ENCODE data around the gene NPHP3.
"Not testable (repeated sequence)": the region's sequence is repeated elsewhere in the genome, so short reads cannot be mapped to it uniquely, and the experiment has no call there.

The NPHP3 gene

GRCh38 chr3:132722165-132723023 lies at the start of gene NPHP3:
NPHP3 (minus strand) TSS chr3:132722409; CDS start chr3:132722355, 54 bp downstream.
- no peaks in the 10 kb centered on the region for H3K27me3 Mint-ChIP-seq
- no peaks in the 10 kb centered on the region for H3K9me3 Mint-ChIP-seq
- peak within 1 kb of the TSS; percentile 91 for H3K4me3 Mint-ChIP-seq
- H3K27ac Mint-ChIP-seq = peak within 1 kb of the TSS; percentile 80
- peaks cover 44% of the 10 kb centered on the region for H3K4me1 Mint-ChIP-seq
- H3K36me3 Mint-ChIP-seq = no peaks in the 10 kb centered on the region

- H3K4me1 Mint-ChIP-seq = peaks cover 7% of the 10 kb centered on the region
- no peak overlapping the region for H3K27ac Mint-ChIP-seq
- peaks cover 4% of the 10 kb centered on the region for H3K27me3 Mint-ChIP-seq
- H3K4me3 Mint-ChIP-seq = no peak overlapping the region
- H3K9me3 Mint-ChIP-seq = no peaks in the 10 kb centered on the region
- H3K36me3 Mint-ChIP-seq = no peaks in the 10 kb centered on the region
These were observed 36.5 kb upstream of the NPHP3 start for GRCh38 chr3:132758740-132759139.

DNA sequence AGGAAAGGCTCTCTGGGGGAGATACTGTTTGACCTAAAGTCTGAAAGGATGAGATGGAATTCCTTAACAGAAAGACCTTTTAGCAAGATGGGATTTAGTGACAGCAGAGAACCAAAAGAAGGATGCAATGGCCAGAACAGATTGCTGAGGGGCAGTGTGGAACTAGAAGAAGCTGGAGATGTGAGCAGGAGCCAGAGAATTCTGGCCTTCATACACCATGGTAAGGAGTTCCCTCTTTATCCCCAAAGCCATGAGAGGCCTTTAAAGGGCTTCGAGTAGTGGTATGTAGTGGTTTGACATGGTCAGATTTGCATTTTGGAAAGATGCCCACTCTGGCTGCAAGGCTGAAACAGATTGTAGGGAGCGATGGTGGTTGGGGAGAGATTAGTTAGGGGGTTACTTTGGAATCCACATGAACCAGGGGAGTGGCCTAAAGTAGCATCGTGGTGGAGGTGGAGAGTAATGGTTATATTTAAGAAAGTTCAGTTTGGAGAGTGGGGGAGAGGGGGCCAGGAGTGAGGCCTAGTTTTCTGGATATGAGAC lies 34.0 kb upstream of the NPHP3 start:
- no peak overlapping the region for H3K4me3 Mint-ChIP-seq
- H3K27ac Mint-ChIP-seq = no peak overlapping the region
- H3K4me1 Mint-ChIP-seq = peaks cover 7% of the 10 kb centered on the region
- H3K9me3 Mint-ChIP-seq = no peaks in the 10 kb centered on the region
- no peaks in the 10 kb centered on the region for H3K36me3 Mint-ChIP-seq
- H3K27me3 Mint-ChIP-seq = peaks cover 10% of the 10 kb centered on the region

GRCh38 chr3:132753946-132754345 lies 31.7 kb upstream of the NPHP3 start:
- H3K9me3 Mint-ChIP-seq = no peaks in the 10 kb centered on the region
- peaks cover 15% of the 10 kb centered on the region for H3K27me3 Mint-ChIP-seq
- no peaks in the 10 kb centered on the region for H3K36me3 Mint-ChIP-seq
- no peak overlapping the region for H3K27ac Mint-ChIP-seq
- peaks cover 7% of the 10 kb centered on the region for H3K4me1 Mint-ChIP-seq
- H3K4me3 Mint-ChIP-seq = no peak overlapping the region

DNA sequence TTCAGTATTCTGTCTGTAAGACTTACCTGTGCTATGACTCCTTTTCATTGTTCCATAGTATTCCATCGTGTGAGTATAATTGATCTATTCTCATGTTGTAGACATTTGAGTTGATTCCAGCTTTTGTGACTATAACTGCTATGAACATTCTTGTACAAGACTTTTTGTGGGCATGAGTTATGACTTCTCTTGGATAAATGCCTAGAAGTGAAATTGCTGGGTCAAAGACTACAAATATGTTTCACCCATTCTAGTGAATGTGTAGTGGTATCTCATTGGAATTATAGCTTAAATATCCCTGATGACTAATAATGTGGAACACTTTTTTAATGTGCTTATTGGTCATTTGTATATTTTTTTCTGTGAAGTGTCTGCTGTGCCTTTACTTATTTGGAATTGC lies 27.6 kb upstream of the NPHP3 start:
- Mint-ChIP-seq H3K27ac (no peak overlapping the region), H3K36me3 (no peaks in the 10 kb centered on the region), H3K27me3 (peaks cover 15% of the 10 kb centered on the region), H3K4me1 (no peaks in the 10 kb centered on the region), H3K4me3 (no peak overlapping the region), H3K9me3 (no peaks in the 10 kb centered on the region)

GRCh38 chr3:132746720-132747119 lies 24.5 kb upstream of the NPHP3 start:
- not testable (repeated sequence) for H3K4me3 Mint-ChIP-seq, H3K4me1 Mint-ChIP-seq, H3K36me3 Mint-ChIP-seq, H3K27ac Mint-ChIP-seq, H3K9me3 Mint-ChIP-seq
- peaks cover 20% of the 10 kb centered on the region for H3K27me3 Mint-ChIP-seq

GRCh38 chr3:132738314-132738713 lies 16.1 kb upstream of the NPHP3 start:
- peaks cover 22% of the 10 kb centered on the region for H3K27me3 Mint-ChIP-seq
- no peak overlapping the region for H3K27ac Mint-ChIP-seq
- no peaks in the 10 kb centered on the region for H3K4me1 Mint-ChIP-seq
- H3K9me3 Mint-ChIP-seq = no peaks in the 10 kb centered on the region
- H3K4me3 Mint-ChIP-seq = no peak overlapping the region
- no peaks in the 10 kb centered on the region for H3K36me3 Mint-ChIP-seq

DNA sequence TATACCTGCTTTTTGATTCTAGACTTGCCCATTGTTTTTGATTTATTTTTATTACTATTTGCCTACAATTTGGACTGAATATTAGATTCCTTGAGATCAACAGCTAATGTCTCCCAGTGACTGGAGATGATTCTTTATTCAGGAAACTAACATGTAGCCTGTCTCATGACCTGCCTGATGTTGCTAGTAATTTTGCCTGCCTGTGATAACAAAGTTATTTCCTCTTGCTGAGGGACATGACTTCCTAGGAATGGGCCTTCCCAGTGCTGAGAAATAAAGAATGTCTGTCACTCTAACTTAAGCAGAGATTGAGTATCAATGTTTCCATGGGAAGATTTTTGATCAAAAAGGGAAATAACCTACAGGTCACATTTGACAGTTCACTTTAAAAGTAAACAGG lies 13.4 kb upstream of the NPHP3 start:
- Mint-ChIP-seq H3K4me3 (no peak overlapping the region), H3K27me3 (peaks cover 25% of the 10 kb centered on the region), H3K27ac (no peak overlapping the region), H3K36me3 (no peaks in the 10 kb centered on the region), H3K4me1 (no peaks in the 10 kb centered on the region), H3K9me3 (no peaks in the 10 kb centered on the region)

DNA sequence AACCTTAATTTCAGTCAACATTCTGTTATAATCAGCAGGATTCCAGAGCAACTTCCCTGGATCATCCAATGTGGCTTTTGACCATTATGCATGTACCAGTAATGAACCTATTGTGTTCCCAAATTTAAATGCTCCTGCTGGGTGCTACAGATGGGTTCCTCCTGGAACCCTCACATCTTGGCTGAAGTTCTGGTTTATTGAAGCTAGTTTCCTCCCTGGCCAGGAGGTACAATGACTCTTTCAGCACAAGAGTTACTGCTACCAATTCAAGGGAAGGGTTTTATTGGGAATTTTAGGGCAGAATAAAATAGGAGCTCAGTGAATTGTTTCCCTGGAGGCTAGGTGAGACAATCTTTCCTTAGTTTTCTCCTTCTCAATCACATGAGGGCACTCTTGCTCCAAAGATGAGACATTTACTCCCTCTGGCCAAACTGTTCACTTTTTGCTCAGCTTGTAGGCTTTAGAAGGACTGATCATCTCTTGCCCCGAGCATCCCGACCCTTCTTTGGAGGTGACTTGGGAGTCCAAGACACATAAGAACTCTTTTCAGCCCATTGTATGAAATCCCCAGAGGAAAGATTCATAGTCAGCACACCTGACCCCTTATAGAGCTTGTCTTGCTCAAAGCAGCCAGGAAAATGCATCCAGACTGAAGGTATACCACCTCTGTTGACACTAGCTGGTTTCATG lies 8.8 kb upstream of the NPHP3 start:
- Mint-ChIP-seq H3K4me1 (no peaks in the 10 kb centered on the region), H3K36me3 (no peaks in the 10 kb centered on the region), H3K9me3 (no peaks in the 10 kb centered on the region), H3K4me3 (no peak overlapping the region), H3K27ac (no peak overlapping the region), H3K27me3 (peaks cover 24% of the 10 kb centered on the region)

DNA sequence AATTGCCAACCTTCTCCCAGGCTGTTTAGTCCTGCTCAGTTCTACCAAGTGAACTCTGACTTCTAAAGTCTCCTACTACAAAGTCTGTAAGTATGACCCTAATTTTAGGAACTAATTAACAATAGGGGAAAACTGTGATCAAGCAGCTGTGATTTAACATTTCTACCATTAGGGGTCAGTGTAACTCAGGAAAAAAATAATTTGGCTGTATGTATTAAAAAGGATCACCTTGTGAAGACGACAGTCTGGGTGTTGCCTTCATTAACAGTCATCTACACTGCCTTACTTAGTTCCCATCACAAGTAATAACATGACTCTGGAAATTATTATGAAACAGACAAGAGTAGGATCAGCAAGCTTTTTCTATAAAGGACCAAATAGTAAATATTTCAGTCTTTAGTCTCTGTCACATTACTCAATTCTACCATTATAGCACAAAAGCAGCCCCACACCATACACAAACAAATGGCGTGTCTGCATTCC lies 4.2 kb upstream of the NPHP3 start:
- Mint-ChIP-seq H3K27ac (no peak overlapping the region), H3K27me3 (peaks cover 10% of the 10 kb centered on the region), H3K36me3 (no peaks in the 10 kb centered on the region), H3K9me3 (no peaks in the 10 kb centered on the region), H3K4me1 (peaks cover 9% of the 10 kb centered on the region), H3K4me3 (no peak overlapping the region)

DNA sequence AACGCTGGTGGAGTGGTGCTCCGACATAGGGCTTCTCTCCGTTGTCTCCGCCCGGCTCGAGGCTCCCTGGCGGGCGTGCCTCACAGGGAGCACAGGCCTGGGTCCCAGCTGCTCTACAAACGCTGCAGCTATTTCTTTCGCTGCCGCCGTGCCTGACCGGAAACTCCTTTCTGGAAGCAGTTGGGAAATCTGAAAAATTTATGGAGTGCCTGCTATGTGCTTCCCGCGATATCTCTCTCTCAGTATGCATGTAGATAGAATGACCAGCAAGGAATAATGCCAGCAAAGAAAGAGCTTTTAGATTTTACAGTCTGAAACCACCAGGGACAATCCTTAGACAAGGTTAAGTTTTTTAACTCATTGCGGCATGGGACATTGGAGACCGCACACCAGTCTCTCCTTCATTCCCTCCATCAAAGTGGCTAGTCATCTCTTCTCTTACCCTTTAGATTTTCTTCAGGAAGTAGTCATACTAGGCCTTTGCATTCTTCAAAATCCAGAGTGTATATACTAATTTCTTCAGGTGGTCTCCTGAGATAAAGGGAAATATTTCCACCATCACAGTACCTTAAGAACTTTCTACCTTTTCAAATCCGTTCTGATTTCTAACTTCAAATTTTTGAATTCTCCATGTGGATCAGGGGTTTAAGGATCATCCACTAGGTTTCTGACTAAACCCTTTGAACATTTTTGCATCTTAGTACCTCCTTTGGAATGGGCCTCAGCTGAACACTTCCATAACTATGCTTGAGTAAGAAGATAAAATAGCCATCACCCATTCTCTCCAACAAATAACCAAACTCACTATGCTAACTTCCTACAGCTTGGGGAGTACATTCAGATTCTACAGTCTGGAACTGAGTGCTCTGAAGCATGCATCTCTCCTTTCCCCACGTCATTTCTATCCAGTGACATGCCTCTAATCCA lies 1.1 kb upstream of the NPHP3 start:
- H3K27ac Mint-ChIP-seq = peak overlapping the region; percentile 74
- peak overlapping the region; percentile 85 for H3K4me3 Mint-ChIP-seq
- H3K4me1 Mint-ChIP-seq = peaks cover 40% of the 10 kb centered on the region
- H3K27me3 Mint-ChIP-seq = no peaks in the 10 kb centered on the region
- no peaks in the 10 kb centered on the region for H3K9me3 Mint-ChIP-seq
- no peaks in the 10 kb centered on the region for H3K36me3 Mint-ChIP-seq

- Mint-ChIP-seq H3K36me3 (no peaks in the 10 kb centered on the region), H3K4me3 (peak overlapping the region; percentile 91), H3K27ac (peak overlapping the region; percentile 80), H3K4me1 (peaks cover 48% of the 10 kb centered on the region), H3K27me3 (no peaks in the 10 kb centered on the region), H3K9me3 (no peaks in the 10 kb centered on the region)
These were observed 587 bp downstream of the NPHP3 start for GRCh38 chr3:132721479-132722164.

GRCh38 chr3:132720228-132720627 lies 2.0 kb downstream of the NPHP3 start:
- no peaks in the 10 kb centered on the region for H3K9me3 Mint-ChIP-seq
- H3K4me1 Mint-ChIP-seq = peaks cover 60% of the 10 kb centered on the region
- no peaks in the 10 kb centered on the region for H3K27me3 Mint-ChIP-seq
- H3K4me3 Mint-ChIP-seq = peak overlapping the region; percentile 91
- no peaks in the 10 kb centered on the region for H3K36me3 Mint-ChIP-seq
- peak overlapping the region; percentile 65 for H3K27ac Mint-ChIP-seq

GRCh38 chr3:132716372-132716771 lies 5.8 kb downstream of the NPHP3 start:
- H3K4me3 Mint-ChIP-seq = no peak overlapping the region
- H3K4me1 Mint-ChIP-seq = peaks cover 56% of the 10 kb centered on the region
- H3K9me3 Mint-ChIP-seq = no peaks in the 10 kb centered on the region
- H3K36me3 Mint-ChIP-seq = peaks cover 3% of the 10 kb centered on the region
- no peaks in the 10 kb centered on the region for H3K27me3 Mint-ChIP-seq
- no peak overlapping the region for H3K27ac Mint-ChIP-seq
